K562 (cell line): ENCODE data around the gene IRAG1. TPM values are rescaled to one million over a fixed set of nuclear protein-coding genes. Genes with fewer than 3 reads are reported as not detected.

Experiments used
- ATAC-seq: fragments of 200-7000 bp; cut with Tn5 transposase; 3 replicates; pipeline ENCODE4 v1.9.1; 2020; ENCODE audit warnings: moderate library complexity
- BruUV-seq: library from RNA; stranded (reverse); fragments of 400-500 nt; replicated peaks from 2 replicates; lab custom pipeline; 2021; lab: Mats Ljungman, UMichigan
- CTCF ChIA-PET: fragments of 300-600 bp; formaldehyde crosslinking; extraction: SDS; loops from one replicate; lab custom pipeline; 2021; ENCODE audit warnings: low intra/inter-chr PET ratio; lab: Yijun Ruan, JAX
- POLR2A ChIA-PET: fragments of 300-600, 350-650 bp; sonication (Branson Sonifier 250); formaldehyde crosslinking; extraction: SDS; loops from one replicate; lab custom pipeline; 2021; ENCODE audit warnings: antibody characterized with exemption, inconsistent platforms; lab: Yijun Ruan, JAX
- DNase-seq, 4 experiments: peaks; one replicate each; pipeline versions ENCODE4 v3.0.0 to v3.0.0-alpha.2; 2011 to 2018; ENCODE audit warnings: low spot score in 3 of 4, mixed read lengths in 3 of 4; ENCODE audit errors: extremely low read depth in 1 of 4
- FAIRE-seq: peaks from 2 replicates; lab custom pipeline; 2011; peaks lifted over from hg19 to GRCh38; lab: Jason Lieb, UNC
- H2AFZ ChIP-seq: 2 replicates; pipeline ENCODE4 v1.6.0; 2011; ENCODE audit warnings: low read depth, low read length, control low read depth, inconsistent platforms
- H3K27ac ChIP-seq: fragments of 200-600 bp; 3 replicates; pipeline ENCODE4 v1.8.0; 2011; ENCODE audit warnings: low read depth, mild to moderate bottlenecking, control low read depth, inconsistent platforms, low read length, moderate library complexity, mixed read lengths; ENCODE audit errors: extremely low read depth
- H3K27me3 ChIP-seq, 2 experiments: fragments of 300-600 bp in 1 of 2; 2 replicates in 1 of 2; 3 replicates in 1 of 2; pipeline versions ENCODE4 v1.6.0 to v1.8.0; 2011; ENCODE audit warnings: inconsistent platforms in 2 of 2, low read length in 2 of 2, mild to moderate bottlenecking in 1 of 2, mixed read lengths in 1 of 2, moderate library complexity in 1 of 2; ENCODE audit not compliant: control insufficient read depth in 2 of 2, insufficient read depth in 2 of 2
- H3K36me3 ChIP-seq: fragments of 300-600 bp; 3 replicates; pipeline ENCODE4 v1.8.0; 2011; ENCODE audit warnings: mild to moderate bottlenecking, low read length, inconsistent platforms; ENCODE audit not compliant: control insufficient read depth, insufficient read depth
- H3K4me1 ChIP-seq, 2 experiments: fragments of 200-600 bp in 1 of 2; replicated peaks in 1 of 2; 2 replicates in 1 of 2; 3 replicates in 1 of 2; pipeline versions ENCODE4 v1.5.1 to v1.8.0; 2011; ENCODE audit warnings: inconsistent platforms in 2 of 2, low read length in 2 of 2, mild to moderate bottlenecking in 1 of 2, mixed read lengths in 1 of 2, moderate library complexity in 1 of 2; ENCODE audit not compliant: control insufficient read depth in 2 of 2, insufficient read depth in 2 of 2
- H3K4me2 ChIP-seq: 2 replicates; pipeline ENCODE4 v1.6.1; 2011; ENCODE audit warnings: low read length, control low read depth, inconsistent platforms, mixed read lengths; ENCODE audit not compliant: insufficient read depth
- H3K4me3 ChIP-seq: fragments of 200-600 bp; sonication (generic), shearing (Covaris generic); 2 replicates; pipeline ENCODE4 v1.5.1; 2016; ENCODE audit warnings: control low read depth, inconsistent platforms
- H3K79me2 ChIP-seq: fragments of 200-600 bp; 3 replicates; pipeline ENCODE4 v1.8.0; 2011; ENCODE audit warnings: low read length, inconsistent platforms; ENCODE audit not compliant: control insufficient read depth, insufficient read depth
- H3K9ac ChIP-seq, 2 experiments: 2 replicates each; pipeline versions ENCODE4 v1.6.0 to v1.6.1; 2011; ENCODE audit warnings: low read depth in 2 of 2, low read length in 2 of 2, control low read depth in 1 of 2, inconsistent platforms in 1 of 2, mild to moderate bottlenecking in 1 of 2, mixed read lengths in 1 of 2; ENCODE audit not compliant: insufficient read depth in 1 of 2
- H3K9me1 ChIP-seq: one replicate; pipeline ENCODE4 v1.6.0; 2011; ENCODE audit warnings: inconsistent platforms, mild to moderate bottlenecking, low read length, moderate library complexity; ENCODE audit not compliant: control insufficient read depth, insufficient read depth
- H3K9me3 ChIP-seq: replicated peaks from 2 replicates; pipeline ENCODE4 v1.5.1; 2011; ENCODE audit warnings: low read depth, low read length, inconsistent platforms; ENCODE audit not compliant: control insufficient read depth, insufficient read depth
- H4K20me1 ChIP-seq: replicated peaks from 2 replicates; pipeline ENCODE4 v1.6.1; 2011; ENCODE audit warnings: low read length, inconsistent platforms, mixed read lengths; ENCODE audit not compliant: control insufficient read depth, insufficient read depth
- C11orf30 ChIP-seq: fragments of 450-650 bp; IDR thresholded peaks from 2 replicates; pipeline ENCODE4 v1.6.1; 2016; ENCODE audit warnings: low read depth, mild to moderate bottlenecking
- IFI16 ChIP-seq: fragments of 250-450 bp; sonication (Bioruptor Pico); IDR thresholded peaks from 2 replicates; pipeline ENCODE4 v2.1.2; 2022; ENCODE audit warnings: mild to moderate bottlenecking, inconsistent platforms
- ZFP36 ChIP-seq: fragments of 150-350 bp; IDR thresholded peaks from 2 replicates; pipeline ENCODE4 v1.6.1; 2018; ENCODE audit warnings: low read length, low read depth; ENCODE audit not compliant: partially characterized antibody
- ZNF316 ChIP-seq: fragments of 450-650 bp; IDR thresholded peaks from 2 replicates; pipeline ENCODE4 v1.6.1; 2016
- WGBS: fragments of 100-300 bp; shearing (Covaris generic); methylation state at CpG from one replicate; pipeline ENCODE4 v1.1.6; 2016; ENCODE audit warnings: low coverage, mixed read lengths; ENCODE audit not compliant: insufficient coverage; ENCODE audit errors: missing lambda C conversion rate; 5-methylcytosine and 5-hydroxymethylcytosine counted together
- in situ Hi-C: fragments of 300-500 bp; cut with MboI; formaldehyde crosslinking; loops from 4 replicates; pipeline ENCODE4 v1.15.0; 2018; ENCODE audit warnings: inconsistent platforms, mixed read lengths
- intact Hi-C: fragments of 100-400 bp; cut with micrococcal nuclease; formaldehyde crosslinking; loops from 2 replicates; pipeline ENCODE4 v1.14.2; 2022
- polyA plus RNA-seq, 8 experiments: library from polyadenylated mRNA; depleted of rRNA in 4 of 8; stranded (reverse) in 5 of 8; unstranded in 3 of 8; fragments of >200 nt; fragmentation: Nextera tagmentation in 2 of 8; fragmentation: Illumina TruSeq in 1 of 8; extraction: Ambion mirVana in 2 of 8; extraction: Trizol in 1 of 8; gene quantifications; 2 replicates each; pipeline versions ENCODE4 v1.2.1 to v1.2.3, GENCODE V29; 2011 to 2014; ENCODE audit warnings: inconsistent platforms in 1 of 8, missing spikeins in 1 of 8
- total RNA-seq, 7 experiments: library from RNA; depleted of rRNA in 6 of 7; stranded (reverse); fragments of >200 nt in 6 of 7; fragmentation: Illumina TruSeq in 2 of 7; extraction: Trizol in 2 of 7; gene quantifications; 2 replicates each; pipeline versions ENCODE4 v1.2.1 to v1.2.3, GENCODE V29; 2011 to 2021; ENCODE audit warnings: low replicate concordance in 1 of 7
- TF ChIP-seq, protein P1 (sequence below): sonication (generic); IDR thresholded peaks from 2 replicates; pipeline ENCODE4 v1.6.1; 2016

The IRAG1 gene
- total and polyA plus RNA-seq, 9 of the 15 experiments (the other 6 are each of a cell fraction or from before 2014, with no cell fraction given): 0.01 to 0.22 (median 0.09) TPM; not detected in 1

DNA sequence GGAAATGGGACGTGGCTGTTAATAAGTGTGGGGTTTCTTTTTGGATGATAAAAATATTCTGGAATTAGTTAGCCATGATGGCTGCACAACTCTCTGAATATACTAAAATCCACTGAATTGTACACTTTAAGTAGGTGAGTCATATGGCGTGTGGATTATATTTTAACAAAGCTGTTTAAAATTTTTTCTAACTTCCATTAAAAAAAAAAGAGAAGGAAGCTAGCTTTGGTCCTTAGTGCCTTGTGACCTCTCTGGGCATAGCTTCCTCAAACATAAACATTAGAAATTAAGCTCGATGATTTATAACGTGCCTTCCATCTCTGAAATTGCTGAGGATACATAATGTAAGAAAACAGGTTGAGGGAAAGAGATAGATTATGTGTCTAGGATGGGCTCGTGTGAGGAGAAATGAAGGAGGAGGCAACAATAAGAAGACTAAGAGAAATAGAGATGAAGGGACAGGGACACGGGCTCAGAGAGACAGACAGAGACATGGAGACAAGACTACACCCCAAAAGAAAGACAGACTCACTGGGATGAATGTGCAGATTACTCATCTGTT lies 20.0 kb downstream of the IRAG1 start:
- H3K4me2 ChIP-seq: no peak overlapping the region
- intact Hi-C loops (no loop called here), in situ Hi-C loops (no loop called here)
- no peak for DNase-seq
- H4K20me1 ChIP-seq: no peaks in the 10 kb centered on the region
- H3K79me2 ChIP-seq: no peaks in the 10 kb centered on the region
- 24% methylated on average over 6 of the region's 6 CpGs for WGBS
- no peak for ATAC-seq
- H3K4me1 ChIP-seq: peaks cover 0 to 15% of the 10 kb centered on the region in 2 experiments; a peak in 4 of 5 replicates
- CTCF ChIA-PET: no interaction called here
- no peaks in the 10 kb centered on the region for H3K36me3 ChIP-seq
- no peaks in the 10 kb centered on the region for H3K9me3 ChIP-seq
- H3K4me3 ChIP-seq: no peak overlapping the region
- no peak for TF ChIP-seq ZFP36
- peak; percentile 53; the same call in 1 of the 2 replicates for TF ChIP-seq C11orf30
- peak; percentile 64 for TF ChIP-seq ZNF316
- no TSS peak for BruUV-seq
- FAIRE-seq: no peak
- POLR2A ChIA-PET: interaction anchor here (0.6 to 1.3 kb wide), 5 partner anchors 8 to 317 kb away, joined by 3 to 4 read pairs (median 3); no protein-coding TSS in a partner anchor
- H3K27me3 ChIP-seq: no peaks in the 10 kb centered on the region; a peak in 1 of 5 replicates
- H3K9me1 ChIP-seq: no peaks in the 10 kb centered on the region
- H2AFZ ChIP-seq: 0 out of 2 replicates have a peak overlapping the region, but pooled peaks have one; percentile 16
- H3K9ac ChIP-seq: no peak overlapping the region
- H3K27ac ChIP-seq: no peak overlapping the region

DNA sequence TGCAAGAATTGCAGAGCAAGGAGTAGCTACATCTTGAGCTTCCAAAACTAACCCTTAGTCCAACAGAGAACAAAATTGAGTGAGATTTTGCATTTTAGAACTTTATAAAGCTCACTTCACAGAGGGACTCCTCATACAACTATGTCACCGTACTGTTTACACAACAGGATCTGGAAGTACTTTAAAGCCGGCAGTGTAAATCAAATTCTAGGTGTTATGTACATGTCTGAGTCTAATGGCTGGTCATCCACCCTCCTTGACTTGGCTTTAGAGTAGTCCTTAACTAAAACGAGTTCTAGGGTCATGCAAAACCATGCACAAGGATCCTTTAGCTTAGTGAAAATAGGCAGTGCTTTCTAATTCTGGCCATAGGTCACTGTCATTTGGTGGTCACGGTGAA lies 23.5 kb downstream of the IRAG1 start:
- DNase-seq: no peak
- no peak overlapping the region for H3K9ac ChIP-seq
- H3K36me3 ChIP-seq: no peaks in the 10 kb centered on the region
- in situ Hi-C loops: no loop called here
- H3K9me1 ChIP-seq: no peaks in the 10 kb centered on the region
- peaks cover 14 to 38% of the 10 kb centered on the region in 2 experiments for H3K4me1 ChIP-seq
- H2AFZ ChIP-seq: peak overlapping the region; percentile 57; the same call in 1 of the 2 replicates
- no peak for FAIRE-seq
- H3K27ac ChIP-seq: no peak overlapping the region
- no peak overlapping the region for H3K4me3 ChIP-seq
- H3K9me3 ChIP-seq: no peaks in the 10 kb centered on the region
- no peak for TF ChIP-seq IFI16 (CRISPR knock-in tag)
- TF ChIP-seq, protein P1, sequence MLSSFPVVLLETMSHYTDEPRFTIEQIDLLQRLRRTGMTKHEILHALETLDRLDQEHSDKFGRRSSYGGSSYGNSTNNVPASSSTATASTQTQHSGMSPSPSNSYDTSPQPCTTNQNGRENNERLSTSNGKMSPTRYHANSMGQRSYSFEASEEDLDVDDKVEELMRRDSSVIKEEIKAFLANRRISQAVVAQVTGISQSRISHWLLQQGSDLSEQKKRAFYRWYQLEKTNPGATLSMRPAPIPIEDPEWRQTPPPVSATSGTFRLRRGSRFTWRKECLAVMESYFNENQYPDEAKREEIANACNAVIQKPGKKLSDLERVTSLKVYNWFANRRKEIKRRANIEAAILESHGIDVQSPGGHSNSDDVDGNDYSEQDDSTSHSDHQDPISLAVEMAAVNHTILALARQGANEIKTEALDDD: peak; percentile 54; the same call in 1 of the 2 replicates
- WGBS: 47% methylated on average over 4 of the region's 4 CpGs
- POLR2A ChIA-PET: interaction anchor here (0.6 to 1.3 kb wide), 4 partner anchors 18 to 1920 kb away, joined by 3 read pairs; no protein-coding TSS in a partner anchor
- H3K27me3 ChIP-seq: no peaks in the 10 kb centered on the region; a peak in 1 of 5 replicates
- no TSS peak for BruUV-seq
- intact Hi-C loops: no loop called here
- CTCF ChIA-PET: no interaction called here
- ATAC-seq: no peak
- no peak overlapping the region for H3K4me2 ChIP-seq
- H3K79me2 ChIP-seq: no peaks in the 10 kb centered on the region
- H4K20me1 ChIP-seq: no peaks in the 10 kb centered on the region
